Spleen (tissue), 7 donors: Measurements from ENCODE around the gene RASSF7.

Source experiments
- CTCF ChIP-seq, 11 experiments: fragments of 200-600 bp in 7 of 11; fragments of 450-650 bp in 4 of 11; sonication (generic) in 4 of 11; IDR thresholded peaks in 8 of 11; conservative IDR thresholded peaks in 3 of 11; 1 replicate in 7 of 11; 2 replicates in 4 of 11; pipeline versions ENCODE4 v1.4.0 to v1.8.0; 2016 to 2021; ENCODE audit warnings: antibody characterized with exemption in 11 of 11, inconsistent platforms in 4 of 11, mild to moderate bottlenecking in 1 of 11
- POLR2A ChIP-seq, 3 donors: fragments of 450-650 bp; IDR thresholded peaks; one replicate each; pipeline ENCODE4 v1.5.1; 2017; ENCODE audit warnings: antibody characterized with exemption in 3 of 3, mild to moderate bottlenecking in 1 of 3
- POLR2AphosphoS5 ChIP-seq, 3 donors: sonication (generic); formaldehyde crosslinking; IDR thresholded peaks; one replicate each; pipeline ENCODE4 v1.5.1; 2017; ENCODE audit warnings: antibody characterized with exemption in 3 of 3
- donor health status: DM: no; HTN: no; CAD: no; lungs with moderate emphysema.
- donor health status: DM: no; HTN: no; CAD: no.
- donor health status: DM: no; HTN: no; CAD: no.

DNA sequence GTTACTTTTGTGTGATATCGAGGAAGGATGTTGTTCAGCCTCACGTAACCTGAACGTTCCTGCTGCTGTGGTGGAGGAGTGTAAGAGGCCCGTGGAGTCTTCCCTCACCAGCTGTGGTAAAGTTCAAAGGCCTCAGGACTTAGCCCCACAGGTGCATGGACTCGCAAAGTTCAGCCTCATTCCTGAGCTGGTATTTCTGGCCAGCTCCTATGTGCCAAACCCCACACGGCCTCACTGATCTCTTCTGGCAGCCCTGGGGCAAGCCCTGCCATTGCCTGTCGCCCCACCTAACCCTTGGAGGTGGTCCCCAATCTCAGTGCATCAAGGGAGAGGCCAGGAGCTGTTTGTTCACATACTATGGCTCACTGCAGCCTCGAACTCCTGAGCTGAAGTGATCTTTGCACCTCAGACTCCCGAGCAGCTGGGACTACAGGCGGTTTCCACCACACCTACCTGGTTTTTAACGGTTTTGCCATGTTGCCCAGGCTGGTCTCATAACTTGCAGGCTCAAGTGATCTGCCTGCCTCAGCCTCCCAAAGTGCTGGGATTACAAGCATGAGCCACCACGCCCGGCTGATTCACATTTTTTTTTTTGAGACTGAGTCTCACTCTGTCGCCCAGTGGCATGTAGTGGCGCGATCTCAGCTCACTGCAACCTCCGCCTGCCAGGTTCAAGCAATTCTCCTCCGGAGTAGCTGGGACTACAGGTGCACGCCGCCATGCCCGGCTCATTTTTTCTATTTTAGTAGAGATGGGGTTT, 17.7 kb downstream of the RASSF7 start:
- no peak for TF ChIP-seq POLR2A (IDR thresholded peaks at IDR 0.05)
- TF ChIP-seq CTCF (IDR thresholded peaks at IDR 0.05 in 8 of 11, conservative IDR thresholded peaks at IDR 0.05 in 3 of 11): no peak
- TF ChIP-seq POLR2AphosphoS5 (IDR thresholded peaks at IDR 0.05): no peak
